Type B pancreatic cell (in vitro differentiated cells): ENCODE measurements around the gene OXCT1. TPM values are rescaled to one million over a fixed set of nuclear protein-coding genes. Genes with fewer than 3 reads are reported as not detected.
A peak's percentile ranks its signal among the peaks of the same experiment; 100 is the strongest.

ENCODE experiments used
- DNase-seq: peaks from one replicate; pipeline ENCODE4 v3.0.0; 2021; ENCODE audit warnings: mixed read lengths; ENCODE audit not compliant: unreplicated experiment; ENCODE audit errors: extremely low spot score
- H3K27ac Mint-ChIP-seq: 2 replicates; pipeline ENCODE4 v1.8.0; 2021; ENCODE audit warnings: mild to moderate bottlenecking, mixed read lengths
- H3K27me3 Mint-ChIP-seq: 2 replicates; pipeline ENCODE4 v1.8.0; 2021; ENCODE audit warnings: mixed read lengths
- H3K36me3 Mint-ChIP-seq: 2 replicates; pipeline ENCODE4 v1.8.0; 2021; ENCODE audit warnings: mixed read lengths
- H3K4me1 Mint-ChIP-seq: one replicate; pipeline ENCODE4 v1.8.0; 2021; ENCODE audit warnings: mixed read lengths; ENCODE audit not compliant: unreplicated experiment
- H3K4me3 Mint-ChIP-seq: 2 replicates; pipeline ENCODE4 v1.8.0; 2021; ENCODE audit warnings: mild to moderate bottlenecking, mixed read lengths
- H3K9me3 Mint-ChIP-seq: 2 replicates; pipeline ENCODE4 v1.8.0; 2021; ENCODE audit warnings: mixed read lengths
- total RNA-seq: library from RNA; stranded (reverse); gene quantifications from 2 replicates; pipeline ENCODE4 v1.2.1, GENCODE V29; 2021; ENCODE audit warnings: low replicate concordance
- TF ChIP-seq, protein P1 (sequence below): fragments of 200-600 bp; sonication (generic); conservative IDR thresholded peaks from 2 replicates; pipeline ENCODE4 v1.5.0; 2021; ENCODE audit warnings: antibody characterized with exemption, mild to moderate bottlenecking

The OXCT1 gene
- total RNA-seq, 1 donor from 2014 or later: 26.4 TPM

DNA sequence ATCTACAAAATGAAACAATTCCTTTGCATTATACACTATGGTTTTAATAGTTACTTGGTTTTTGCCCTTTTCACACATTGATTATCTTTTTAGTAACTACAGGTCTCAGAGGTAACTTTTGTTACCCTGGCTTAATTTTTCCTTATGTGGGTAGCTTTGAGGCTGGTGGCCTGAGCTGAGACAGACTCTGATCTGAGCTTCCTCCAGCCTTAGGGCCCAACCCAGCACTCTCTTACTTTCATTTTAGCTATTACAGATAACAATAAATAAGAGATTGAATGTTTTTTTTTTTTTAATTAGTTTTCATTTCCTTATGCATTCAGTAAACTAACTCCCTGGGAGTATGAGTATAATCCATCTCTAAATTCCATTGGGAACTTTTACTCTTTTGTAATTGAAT lies 15.1 kb upstream of the OXCT1 start:
- no peaks in the 10 kb centered on the region for H3K9me3 Mint-ChIP-seq
- H3K27ac Mint-ChIP-seq: no peak overlapping the region
- H3K4me1 Mint-ChIP-seq: no peaks in the 10 kb centered on the region
- TF ChIP-seq, protein P1, sequence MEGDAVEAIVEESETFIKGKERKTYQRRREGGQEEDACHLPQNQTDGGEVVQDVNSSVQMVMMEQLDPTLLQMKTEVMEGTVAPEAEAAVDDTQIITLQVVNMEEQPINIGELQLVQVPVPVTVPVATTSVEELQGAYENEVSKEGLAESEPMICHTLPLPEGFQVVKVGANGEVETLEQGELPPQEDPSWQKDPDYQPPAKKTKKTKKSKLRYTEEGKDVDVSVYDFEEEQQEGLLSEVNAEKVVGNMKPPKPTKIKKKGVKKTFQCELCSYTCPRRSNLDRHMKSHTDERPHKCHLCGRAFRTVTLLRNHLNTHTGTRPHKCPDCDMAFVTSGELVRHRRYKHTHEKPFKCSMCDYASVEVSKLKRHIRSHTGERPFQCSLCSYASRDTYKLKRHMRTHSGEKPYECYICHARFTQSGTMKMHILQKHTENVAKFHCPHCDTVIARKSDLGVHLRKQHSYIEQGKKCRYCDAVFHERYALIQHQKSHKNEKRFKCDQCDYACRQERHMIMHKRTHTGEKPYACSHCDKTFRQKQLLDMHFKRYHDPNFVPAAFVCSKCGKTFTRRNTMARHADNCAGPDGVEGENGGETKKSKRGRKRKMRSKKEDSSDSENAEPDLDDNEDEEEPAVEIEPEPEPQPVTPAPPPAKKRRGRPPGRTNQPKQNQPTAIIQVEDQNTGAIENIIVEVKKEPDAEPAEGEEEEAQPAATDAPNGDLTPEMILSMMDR: no peak
- no peaks in the 10 kb centered on the region for H3K36me3 Mint-ChIP-seq
- DNase-seq: no peak
- no peaks in the 10 kb centered on the region for H3K27me3 Mint-ChIP-seq
- H3K4me3 Mint-ChIP-seq: no peak overlapping the region

DNA sequence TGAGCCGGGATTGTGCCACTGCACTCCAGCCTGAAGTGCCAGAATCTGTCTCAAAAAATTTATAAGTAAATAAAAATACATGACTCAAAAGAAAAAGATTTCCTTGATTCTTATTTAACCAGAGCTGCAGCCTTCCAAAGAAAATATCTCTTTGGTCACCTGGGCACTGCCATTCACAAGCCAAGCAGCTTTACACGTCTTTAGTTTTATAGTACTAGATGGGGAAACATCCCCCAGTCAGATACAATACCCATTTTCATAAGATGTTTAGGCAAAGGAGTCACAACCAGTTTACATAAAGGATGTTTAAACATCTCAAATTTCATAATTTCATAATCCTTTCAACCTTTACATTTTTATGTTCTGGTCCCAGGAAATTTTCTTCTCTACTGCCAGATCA lies 13.7 kb upstream of the OXCT1 start:
- Mint-ChIP-seq H3K4me1 (peaks cover 2% of the 10 kb centered on the region), H3K36me3 (no peaks in the 10 kb centered on the region), H3K4me3 (no peak overlapping the region), H3K27me3 (no peaks in the 10 kb centered on the region), H3K27ac (no peak overlapping the region), H3K9me3 (no peaks in the 10 kb centered on the region)
- TF ChIP-seq, protein P1: no peak
- DNase-seq: no peak

DNA sequence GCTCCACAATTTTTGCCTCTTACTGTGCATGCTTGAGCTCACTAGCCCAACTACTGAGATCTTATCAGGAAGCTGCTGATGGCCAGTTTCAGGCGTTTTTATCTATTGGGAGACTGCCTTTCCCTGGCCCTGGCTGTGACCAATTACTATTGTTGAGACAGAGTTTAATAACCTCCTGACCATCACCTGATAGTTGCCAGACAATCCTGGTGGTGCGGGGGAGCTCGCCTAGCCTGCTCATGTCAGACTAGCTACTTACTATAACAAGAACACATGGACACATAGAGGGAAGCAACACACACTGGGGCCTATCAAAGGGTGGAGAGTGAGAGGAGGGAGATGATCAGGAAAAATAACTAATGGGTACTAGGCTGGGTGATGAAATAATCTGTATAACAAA lies 13.0 kb upstream of the OXCT1 start:
- no peaks in the 10 kb centered on the region for H3K27me3 Mint-ChIP-seq
- peak overlapping the region; percentile 29 for H3K27ac Mint-ChIP-seq
- H3K4me3 Mint-ChIP-seq: no peak overlapping the region
- TF ChIP-seq, protein P1: no peak
- no peaks in the 10 kb centered on the region for H3K9me3 Mint-ChIP-seq
- H3K4me1 Mint-ChIP-seq: peaks cover 8% of the 10 kb centered on the region
- H3K36me3 Mint-ChIP-seq: no peaks in the 10 kb centered on the region
- DNase-seq: no peak

DNA sequence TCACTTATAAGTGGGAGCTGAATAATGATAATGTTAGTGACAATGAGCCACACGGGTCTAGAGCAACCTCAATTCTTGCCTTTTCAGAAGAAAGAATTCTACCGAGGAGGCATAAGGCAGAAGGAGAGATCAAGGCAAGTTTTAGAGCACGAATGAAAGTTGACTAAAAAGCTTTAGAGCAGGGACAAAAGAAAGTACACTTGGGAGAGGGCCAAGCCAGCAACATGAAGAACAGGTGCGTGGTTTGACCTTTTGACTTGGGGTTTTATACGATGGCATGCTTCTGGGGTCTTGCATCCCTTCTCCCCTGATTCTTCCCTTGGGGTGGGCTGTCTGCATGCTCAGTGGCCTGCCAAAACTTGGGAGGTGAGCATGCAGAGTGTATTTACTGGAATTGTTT lies 12.5 kb upstream of the OXCT1 start:
- DNase-seq: no peak
- Mint-ChIP-seq H3K27ac (no peak overlapping the region), H3K27me3 (no peaks in the 10 kb centered on the region), H3K4me1 (peaks cover 8% of the 10 kb centered on the region), H3K36me3 (no peaks in the 10 kb centered on the region), H3K9me3 (no peaks in the 10 kb centered on the region), H3K4me3 (no peak overlapping the region)
- TF ChIP-seq, protein P1: no peak

DNA sequence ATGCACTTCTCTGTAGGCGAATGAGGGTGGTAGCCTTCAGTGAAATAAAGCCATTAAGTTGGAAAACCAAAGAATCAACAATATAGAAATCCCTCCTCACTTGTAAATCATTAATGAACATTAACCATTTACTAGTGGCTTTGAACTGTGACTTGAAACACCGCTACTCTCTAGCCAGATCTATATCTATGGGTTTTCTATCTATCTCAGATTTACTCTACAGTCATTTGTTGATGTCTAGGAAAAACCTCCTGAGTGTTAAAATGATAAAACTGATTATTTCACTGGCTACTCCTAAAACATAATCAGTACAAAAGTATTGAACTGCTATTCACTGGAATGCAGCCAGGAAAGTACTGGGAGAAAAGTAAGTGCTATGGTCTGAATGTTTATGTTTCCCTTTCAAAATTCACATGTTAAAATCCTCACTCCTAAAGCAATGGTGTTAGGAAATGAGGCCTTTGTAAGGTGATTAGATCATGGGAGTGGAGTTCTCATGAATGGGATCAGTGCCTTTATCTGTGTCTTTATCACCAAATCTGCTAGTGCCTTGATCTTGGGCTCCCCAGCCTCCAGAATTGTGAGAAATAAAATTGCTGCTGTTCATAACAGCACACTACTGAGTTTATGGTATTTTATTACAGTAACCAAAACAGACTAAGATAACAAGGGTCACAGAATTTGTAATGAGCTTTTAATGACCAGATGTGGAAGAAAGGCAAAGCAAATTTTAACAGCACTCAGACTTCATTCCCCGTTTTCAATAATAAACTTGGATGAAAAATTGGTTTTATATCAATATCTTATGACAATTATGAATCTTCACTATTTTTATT lies 8.6 kb upstream of the OXCT1 start:
- Mint-ChIP-seq H3K4me3 (no peak overlapping the region), H3K27ac (no peak overlapping the region), H3K9me3 (no peaks in the 10 kb centered on the region), H3K36me3 (no peaks in the 10 kb centered on the region), H3K4me1 (peaks cover 8% of the 10 kb centered on the region), H3K27me3 (no peaks in the 10 kb centered on the region)
- TF ChIP-seq, protein P1: no peak
- DNase-seq: no peak
